NT2/D1 (cell line): ENCODE data around the gene PFKM.
"Not testable (repeated sequence)": the region's sequence is repeated elsewhere in the genome, so short reads cannot be mapped to it uniquely, and the experiment has no call there.

Experiments
- DNase-seq: peaks from one replicate; pipeline ENCODE4 v3.0.0-alpha.2; 2011; ENCODE audit warnings: low read depth, low spot score
- H3K27me3 ChIP-seq: 2 replicates; pipeline ENCODE4 v1.6.0; 2011; ENCODE audit warnings: mild to moderate bottlenecking; ENCODE audit not compliant: insufficient read length, insufficient read depth
- H3K36me3 ChIP-seq: 2 replicates; pipeline ENCODE4 v1.6.1; 2011; ENCODE audit warnings: mild to moderate bottlenecking, low read length, mixed read lengths; ENCODE audit not compliant: insufficient read depth, insufficient read length
- H3K4me1 ChIP-seq: 2 replicates; pipeline ENCODE4 v1.5.1; 2011; ENCODE audit not compliant: insufficient read depth, insufficient read length
- H3K4me3 ChIP-seq: 2 replicates; pipeline ENCODE4 v1.5.1; 2011; ENCODE audit warnings: low read depth; ENCODE audit not compliant: insufficient read length
- H3K9ac ChIP-seq: 2 replicates; pipeline ENCODE4 v1.6.0; 2011; ENCODE audit warnings: low read depth; ENCODE audit not compliant: insufficient read length
- H3K9me3 ChIP-seq: 2 replicates; pipeline ENCODE4 v1.5.1; 2011; ENCODE audit warnings: mild to moderate bottlenecking, low read length; ENCODE audit not compliant: insufficient read depth
- SUZ12 ChIP-seq: IDR thresholded peaks from 2 replicates; pipeline ENCODE4 v1.6.1; 2011; ENCODE audit not compliant: insufficient read length, insufficient read depth; ENCODE audit errors: extremely low read depth
- YY1 ChIP-seq: IDR thresholded peaks from 2 replicates; pipeline ENCODE4 v1.6.1; 2011; ENCODE audit not compliant: insufficient read length, insufficient read depth
- ZNF274 ChIP-seq: IDR thresholded peaks from 2 replicates; pipeline ENCODE4 v1.6.1; 2011; ENCODE audit warnings: mild to moderate bottlenecking, low read depth, low read length

PFKM gene

DNA sequence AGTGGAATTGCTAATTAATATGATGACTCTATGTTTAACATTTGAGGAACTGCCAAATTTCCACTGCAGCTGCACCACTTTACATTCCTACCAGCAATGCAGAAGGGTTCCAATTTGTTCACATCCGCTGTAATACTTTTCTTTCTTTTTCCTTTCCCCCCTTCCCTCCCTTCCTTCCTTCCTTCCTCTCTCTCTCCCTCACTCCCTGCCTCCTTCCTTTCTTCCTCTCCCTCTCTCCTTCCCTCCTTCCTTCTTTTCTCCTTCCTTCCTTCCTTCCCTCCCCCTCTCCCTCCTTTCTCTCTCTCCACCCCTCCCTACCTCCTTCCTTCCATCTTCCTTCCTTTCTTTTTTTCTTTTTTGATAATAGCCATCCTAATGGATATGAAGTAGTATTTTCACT, 3.2 kb upstream of the PFKM start:
- TF ChIP-seq YY1 (no peak), SUZ12 (no peak), ZNF274 (no peak)
- H3K4me3 ChIP-seq: no peak overlapping the region
- H3K36me3 ChIP-seq: no peaks in the 10 kb centered on the region
- no peak for DNase-seq
- H3K9ac ChIP-seq: no peak overlapping the region
- H3K4me1 ChIP-seq: peaks cover 2% of the 10 kb centered on the region
- H3K27me3 ChIP-seq: no peaks in the 10 kb centered on the region
- no peaks in the 10 kb centered on the region for H3K9me3 ChIP-seq

DNA sequence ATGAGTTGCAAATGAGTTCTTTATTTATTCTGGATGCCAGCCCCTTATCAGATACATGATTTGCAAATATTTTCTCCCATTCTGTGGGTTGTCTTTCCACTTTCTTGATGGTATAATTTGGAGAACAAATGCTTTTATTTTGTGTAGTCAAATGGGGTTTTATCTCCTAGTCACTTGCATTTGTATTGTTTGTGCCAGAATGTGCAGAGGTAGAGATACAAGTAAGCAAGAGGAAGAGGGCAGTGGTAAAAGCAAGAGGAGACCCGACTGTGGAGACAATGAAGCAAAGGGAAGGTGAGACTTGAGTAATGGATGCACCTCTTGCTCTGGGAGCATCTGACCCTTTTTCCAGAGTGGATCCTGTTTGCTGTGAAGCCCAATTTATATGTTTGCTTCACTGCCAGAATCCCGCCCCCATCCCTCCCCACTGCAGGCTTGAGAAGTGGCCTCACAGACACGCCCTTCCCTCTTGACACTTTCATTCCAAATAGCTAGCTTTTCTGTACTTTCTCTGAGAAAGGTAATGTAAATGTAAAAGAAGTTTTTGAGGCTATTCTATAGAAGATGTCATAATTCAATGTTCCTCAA, 786 bp upstream of the PFKM start:
- peak overlapping the region; percentile 82 for H3K4me3 ChIP-seq
- H3K27me3 ChIP-seq: no peaks in the 10 kb centered on the region
- DNase-seq: no peak
- no peak overlapping the region for H3K9ac ChIP-seq
- H3K36me3 ChIP-seq: peaks cover 15% of the 10 kb centered on the region
- H3K9me3 ChIP-seq: no peaks in the 10 kb centered on the region
- H3K4me1 ChIP-seq: peaks cover 2% of the 10 kb centered on the region
- TF ChIP-seq SUZ12 (no peak), ZNF274 (no peak), YY1 (no peak)

DNA sequence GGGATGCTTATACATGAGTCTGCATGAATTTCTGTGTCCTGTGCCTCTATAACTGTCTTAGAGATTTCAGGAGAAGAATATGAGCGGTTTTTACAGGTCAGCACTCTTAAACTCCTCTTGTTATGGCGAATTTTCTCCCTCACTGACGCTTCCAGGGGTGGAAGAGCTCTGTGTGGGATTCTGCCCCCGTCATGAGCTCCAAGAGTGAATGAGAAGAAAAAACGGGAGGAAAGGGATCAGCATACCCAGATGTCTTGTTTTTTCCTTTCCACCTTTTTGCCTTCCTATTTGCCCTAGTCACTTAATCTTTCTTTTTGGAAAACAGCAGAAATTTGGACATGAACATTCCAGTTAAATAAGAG, 651 bp downstream of the PFKM start:
- peaks cover 2% of the 10 kb centered on the region for H3K4me1 ChIP-seq
- DNase-seq: no peak
- peak overlapping the region; percentile 82 for H3K4me3 ChIP-seq
- no peaks in the 10 kb centered on the region for H3K27me3 ChIP-seq
- peak overlapping the region; percentile 83 for H3K9ac ChIP-seq
- no peak for TF ChIP-seq SUZ12
- TF ChIP-seq ZNF274: no peak
- TF ChIP-seq YY1: no peak
- no peaks in the 10 kb centered on the region for H3K9me3 ChIP-seq
- H3K36me3 ChIP-seq: peaks cover 28% of the 10 kb centered on the region

DNA sequence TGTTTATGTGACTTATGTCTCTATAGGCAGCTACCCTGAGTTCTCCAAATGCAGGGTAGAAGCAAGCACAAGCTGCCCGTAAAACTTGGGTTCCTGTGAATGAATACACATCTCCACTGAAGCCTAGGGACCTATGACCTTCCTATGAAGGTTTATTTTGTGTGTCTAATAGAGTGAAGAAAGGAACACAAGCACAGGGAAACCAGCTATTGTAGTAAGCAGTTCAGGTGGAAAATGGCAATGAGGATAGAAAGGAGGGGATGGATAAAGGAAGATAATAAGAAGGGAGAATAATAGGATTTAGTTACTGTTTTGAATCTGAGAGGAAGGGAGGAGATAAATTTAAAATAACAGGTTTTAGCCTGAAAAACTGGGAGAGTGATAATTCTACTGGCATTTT, 2.4 kb downstream of the PFKM start:
- H3K36me3 ChIP-seq: peaks cover 42% of the 10 kb centered on the region
- DNase-seq: no peak
- H3K9me3 ChIP-seq: no peaks in the 10 kb centered on the region
- peaks cover 2% of the 10 kb centered on the region for H3K4me1 ChIP-seq
- TF ChIP-seq SUZ12 (no peak), ZNF274 (no peak), YY1 (no peak)
- H3K9ac ChIP-seq: no peak overlapping the region
- H3K4me3 ChIP-seq: no peak overlapping the region
- no peaks in the 10 kb centered on the region for H3K27me3 ChIP-seq

DNA sequence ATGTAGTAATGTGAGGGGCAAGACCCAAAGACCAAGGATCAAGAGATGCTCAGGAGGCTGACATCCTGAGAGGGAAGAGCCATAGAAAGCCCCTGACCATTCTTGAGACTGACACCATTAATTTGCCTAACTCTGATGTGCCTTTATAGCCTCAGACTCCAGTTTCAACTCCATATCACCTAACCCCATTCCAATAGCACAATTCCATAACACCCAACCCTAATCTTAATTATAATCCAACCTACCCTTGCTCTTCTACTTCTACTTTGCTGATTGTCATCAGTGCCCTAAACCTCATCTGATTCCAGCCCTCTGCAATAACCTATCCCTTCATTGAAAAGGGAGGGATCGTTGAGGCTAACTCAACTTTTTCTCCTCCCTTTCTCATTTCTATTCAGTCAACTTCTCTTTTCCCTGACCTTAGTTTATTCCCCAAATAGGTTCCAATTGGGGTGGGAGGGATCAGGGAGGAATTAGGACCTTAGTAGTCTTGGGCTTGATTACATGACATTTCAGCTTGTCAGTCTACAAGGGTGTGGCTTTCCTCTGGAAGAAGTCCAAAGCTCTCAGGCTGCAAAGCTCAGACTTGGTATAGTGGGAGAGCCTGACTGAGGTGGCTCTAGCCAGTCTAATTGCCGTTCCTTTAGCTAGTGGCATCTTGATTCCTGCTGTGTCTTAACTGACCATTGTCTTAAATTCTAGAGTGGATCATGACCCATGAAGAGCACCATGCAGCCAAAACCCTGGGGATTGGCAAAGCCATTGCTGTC, 3.1 kb downstream of the PFKM start:
- H3K4me1 ChIP-seq: peaks cover 2% of the 10 kb centered on the region

DNA sequence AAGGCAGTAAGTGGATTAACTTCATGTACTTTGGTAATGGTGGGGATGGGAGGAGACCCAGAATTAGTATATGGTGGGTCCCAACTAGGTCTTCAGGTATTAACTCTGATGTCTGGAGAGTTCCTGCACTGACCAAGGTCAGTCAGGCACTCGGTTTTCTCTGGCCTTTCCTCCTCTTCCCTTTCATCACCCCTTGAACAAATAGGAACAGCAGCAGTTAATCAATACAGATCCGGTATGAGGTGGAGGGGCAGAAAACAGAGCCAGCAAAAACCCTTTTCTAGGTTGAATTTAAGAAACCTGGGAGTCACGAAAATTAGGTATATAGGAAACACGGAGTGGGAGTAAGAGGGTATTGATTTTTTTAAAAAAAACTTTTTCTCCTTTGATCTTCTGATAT, 4.0 kb downstream of the PFKM start:
- H3K36me3 ChIP-seq: peaks cover 57% of the 10 kb centered on the region
- no peak overlapping the region for H3K9ac ChIP-seq
- H3K4me3 ChIP-seq: no peak overlapping the region

More for the DNA sequence above, 3.1 kb downstream of the PFKM start:
- TF ChIP-seq YY1: no peak
- TF ChIP-seq SUZ12: no peak
- no peak for TF ChIP-seq ZNF274
- H3K36me3 ChIP-seq: peaks cover 49% of the 10 kb centered on the region
- H3K9me3 ChIP-seq: no peaks in the 10 kb centered on the region
- H3K9ac ChIP-seq: no peak overlapping the region
- DNase-seq: no peak
- H3K4me3 ChIP-seq: no peak overlapping the region
- no peaks in the 10 kb centered on the region for H3K27me3 ChIP-seq

DNA sequence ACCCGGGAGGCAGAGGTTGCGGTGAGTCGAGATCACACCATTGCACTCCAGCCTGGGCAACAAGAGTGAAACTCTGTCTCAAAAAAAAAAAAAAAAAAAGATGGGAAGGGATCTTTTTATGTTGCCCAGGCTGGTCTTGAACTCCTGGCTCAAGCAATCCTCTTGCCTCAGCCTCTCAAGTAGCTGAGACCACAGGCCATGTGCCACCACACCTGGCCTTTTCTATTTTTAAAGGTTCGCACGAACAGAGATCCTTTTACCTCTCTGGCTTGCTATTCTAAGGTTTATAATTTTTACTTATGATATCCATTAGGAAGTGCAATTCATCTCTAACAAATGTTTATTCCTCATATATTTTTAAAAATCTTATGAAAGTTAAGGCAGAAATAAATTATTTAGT, 6.4 kb downstream of the PFKM start:
- H3K4me1 ChIP-seq, H3K9ac ChIP-seq, H3K9me3 ChIP-seq, H3K4me3 ChIP-seq, H3K27me3 ChIP-seq, DNase-seq: not testable (repeated sequence)
- H3K36me3 ChIP-seq: peaks cover 76% of the 10 kb centered on the region

More for the DNA sequence above, 4.0 kb downstream of the PFKM start:
- no peaks in the 10 kb centered on the region for H3K27me3 ChIP-seq
- H3K4me1 ChIP-seq: peaks cover 2% of the 10 kb centered on the region
- no peaks in the 10 kb centered on the region for H3K9me3 ChIP-seq
- DNase-seq: no peak
- TF ChIP-seq YY1: no peak
- TF ChIP-seq ZNF274: no peak
- no peak for TF ChIP-seq SUZ12
